H9 (cell line): ENCODE data around the gene MAP7. TPM values are rescaled to one million over a fixed set of nuclear protein-coding genes. Genes with fewer than 3 reads are reported as not detected.

Experiments used
- DNase-seq: peaks from one replicate; pipeline ENCODE4 v3.0.0-alpha.2; 2017
- H2AFZ ChIP-seq: one replicate; pipeline ENCODE4 v1.6.1; 2013; ENCODE audit warnings: mild to moderate bottlenecking, low read length, control low read depth, moderate library complexity
- H2AK5ac ChIP-seq: 2 replicates; pipeline ENCODE4 v1.6.1; 2013; ENCODE audit warnings: low read length, control low read depth, mixed read lengths; ENCODE audit not compliant: insufficient read length
- H2BK120ac ChIP-seq: one replicate; pipeline ENCODE4 v1.6.1; 2013; ENCODE audit warnings: low read depth, mild to moderate bottlenecking, low read length, control low read depth, inconsistent platforms; ENCODE audit not compliant: poor library complexity, severe bottlenecking
- H2BK12ac ChIP-seq: 2 replicates; pipeline ENCODE4 v1.6.1; 2013; ENCODE audit warnings: low read length, control low read depth, mixed read lengths, low read depth; ENCODE audit not compliant: insufficient read length
- H2BK15ac ChIP-seq: 2 replicates; pipeline ENCODE4 v1.6.1; 2013; ENCODE audit warnings: low read depth, low read length, control low read depth
- H2BK20ac ChIP-seq: one replicate; pipeline ENCODE4 v1.6.1; 2013; ENCODE audit warnings: low read depth, mild to moderate bottlenecking, low read length, control low read depth, inconsistent platforms; ENCODE audit not compliant: poor library complexity, severe bottlenecking
- H2BK5ac ChIP-seq: 2 replicates; pipeline ENCODE4 v1.6.1; 2013; ENCODE audit warnings: low read length, control low read depth, mixed read lengths; ENCODE audit not compliant: insufficient read length
- H3K14ac ChIP-seq: 2 replicates; pipeline ENCODE4 v1.6.1; 2013; ENCODE audit warnings: low read length, control low read depth; ENCODE audit not compliant: insufficient read depth
- H3K18ac ChIP-seq: 2 replicates; pipeline ENCODE4 v1.6.1; 2013; ENCODE audit warnings: low read depth, mild to moderate bottlenecking, mixed read lengths, low read length, control low read depth; ENCODE audit not compliant: insufficient read length
- H3K23ac ChIP-seq: 2 replicates; pipeline ENCODE4 v1.6.1; 2013; ENCODE audit warnings: low read length, control low read depth, mixed read lengths, low read depth; ENCODE audit not compliant: insufficient read length
- H3K23me2 ChIP-seq: 2 replicates; pipeline ENCODE4 v1.6.1; 2013; ENCODE audit warnings: low read depth, mild to moderate bottlenecking, mixed read lengths, low read length, control low read depth; ENCODE audit not compliant: insufficient read length, poor library complexity, severe bottlenecking
- H3K27ac ChIP-seq: 2 replicates; pipeline ENCODE4 v1.5.1; 2013; ENCODE audit warnings: low read length, control low read depth, mixed read lengths, low read depth; ENCODE audit not compliant: insufficient read length
- H3K27me3 ChIP-seq: 2 replicates; pipeline ENCODE4 v1.6.1; 2013; ENCODE audit warnings: low read length, control low read depth, inconsistent platforms; ENCODE audit not compliant: insufficient read depth
- H3K4ac ChIP-seq: 2 replicates; pipeline ENCODE4 v1.6.1; 2013; ENCODE audit warnings: low read depth, mild to moderate bottlenecking, control low read depth, inconsistent platforms, low read length, moderate library complexity
- H3K4me1 ChIP-seq: 2 replicates; pipeline ENCODE4 v1.6.1; 2013; ENCODE audit warnings: low read length, control low read depth, inconsistent platforms; ENCODE audit not compliant: insufficient read depth
- H3K4me2 ChIP-seq: 2 replicates; pipeline ENCODE4 v1.6.1; 2013; ENCODE audit warnings: low read length, control low read depth, mixed read lengths; ENCODE audit not compliant: insufficient read length, insufficient read depth
- H3K56ac ChIP-seq: 2 replicates; pipeline ENCODE4 v1.6.1; 2013; ENCODE audit warnings: low read depth, mild to moderate bottlenecking, mixed read lengths, low read length, control low read depth; ENCODE audit not compliant: insufficient read length
- H3K79me1 ChIP-seq: 2 replicates; pipeline ENCODE4 v1.6.1; 2013; ENCODE audit warnings: low read depth, mild to moderate bottlenecking, moderate library complexity, low read length, control low read depth, inconsistent platforms; ENCODE audit not compliant: insufficient read depth, poor library complexity, severe bottlenecking
- H3K79me2 ChIP-seq: 2 replicates; pipeline ENCODE4 v1.6.1; 2013; ENCODE audit warnings: low read length, control low read depth, inconsistent platforms; ENCODE audit not compliant: insufficient read depth
- H3K9ac ChIP-seq: 2 replicates; pipeline ENCODE4 v1.6.1; 2013; ENCODE audit warnings: low read length, control low read depth, mixed read lengths; ENCODE audit not compliant: insufficient read length; ENCODE audit errors: extremely low read depth
- H3K9me3 ChIP-seq: one replicate; pipeline ENCODE4 v1.6.1; 2013; ENCODE audit warnings: low read depth, low read length, inconsistent platforms; ENCODE audit not compliant: control insufficient read depth
- H3T11ph ChIP-seq: one replicate; pipeline ENCODE4 v1.6.1; 2013; ENCODE audit warnings: mild to moderate bottlenecking, low read length, control low read depth, inconsistent platforms
- H4K20me1 ChIP-seq: one replicate; pipeline ENCODE4 v1.6.1; 2013; ENCODE audit not compliant: control insufficient read depth, insufficient read length, insufficient read depth
- H4K5ac ChIP-seq: 2 replicates; pipeline ENCODE4 v1.6.1; 2013; ENCODE audit warnings: low read depth, mild to moderate bottlenecking, mixed read lengths, low read length, control low read depth; ENCODE audit not compliant: insufficient read length
- H4K8ac ChIP-seq: replicated peaks from 2 replicates; pipeline ENCODE4 v1.6.1; 2013; ENCODE audit warnings: low read length, control low read depth, mixed read lengths, low read depth; ENCODE audit not compliant: insufficient read length
- H4K91ac ChIP-seq: 2 replicates; pipeline ENCODE4 v1.6.1; 2013; ENCODE audit warnings: low read depth, mild to moderate bottlenecking, moderate library complexity, mixed read lengths, low read length, control low read depth; ENCODE audit not compliant: insufficient read length
- H3K27ac Mint-ChIP-seq, 3 experiments: 2 replicates in 2 of 3; 3 replicates in 1 of 3; pipeline ENCODE4 v1.8.0; 2020 to 2021; ENCODE audit warnings: mixed read lengths in 3 of 3, mild to moderate bottlenecking in 1 of 3, moderate library complexity in 1 of 3
- H3K27me3 Mint-ChIP-seq: 2 replicates; pipeline ENCODE4 v1.8.0; 2021; ENCODE audit warnings: low read depth, mild to moderate bottlenecking, moderate library complexity, mixed read lengths
- H3K36me3 Mint-ChIP-seq, 3 experiments: 2 replicates in 2 of 3; 3 replicates in 1 of 3; pipeline ENCODE4 v1.8.0; 2020 to 2021; ENCODE audit warnings: low read depth in 3 of 3, mixed read lengths in 3 of 3; ENCODE audit not compliant: insufficient read depth in 1 of 3
- H3K4me1 Mint-ChIP-seq, 2 experiments: 2 replicates each; pipeline ENCODE4 v1.8.0; 2020; ENCODE audit warnings: mixed read lengths in 2 of 2
- H3K4me3 Mint-ChIP-seq, 2 experiments: 2 replicates in 1 of 2; 3 replicates in 1 of 2; pipeline ENCODE4 v1.8.0; 2020 to 2021; ENCODE audit warnings: mild to moderate bottlenecking in 2 of 2, mixed read lengths in 2 of 2, moderate library complexity in 1 of 2
- H3K9me3 Mint-ChIP-seq, 2 experiments: 2 replicates in 1 of 2; 3 replicates in 1 of 2; pipeline ENCODE4 v1.8.0; 2020; ENCODE audit warnings: mild to moderate bottlenecking in 2 of 2, mixed read lengths in 2 of 2, moderate library complexity in 1 of 2
- CTCF ChIP-seq: fragments of 200-600 bp; sonication (generic); conservative IDR thresholded peaks from 3 replicates; pipeline ENCODE4 v1.8.0; 2021; ENCODE audit warnings: antibody characterized with exemption, mild to moderate bottlenecking
- WGBS: extraction: QIAGEN DNeasy Blood & Tissue Kit; methylation state at CpG from one replicate; pipeline ENCODE4 v1.1.7; 2013; ENCODE audit warnings: missing lambda C conversion rate, low lambda C conversion rate, mixed read lengths; ENCODE audit not compliant: insufficient read length; ENCODE audit errors: extremely low coverage; 5-methylcytosine and 5-hydroxymethylcytosine counted together
- total RNA-seq: library from RNA; stranded (reverse); gene quantifications from 2 replicates; pipeline ENCODE4 v1.2.1, GENCODE V29; 2021

The MAP7 gene
- total RNA-seq, 1 experiment from 2014 or later: 51.1 TPM

- no peak overlapping the region for H3K9ac ChIP-seq
- peaks cover 1 to 28% (median 14%) of the 10 kb centered on the region in 3 experiments; a peak in 6 of 7 replicates for H3K36me3 Mint-ChIP-seq
- H3K27ac Mint-ChIP-seq: no peak overlapping the region
- no peaks in the 10 kb centered on the region for H3K9me3 ChIP-seq
- no peak overlapping the region for H3K27ac ChIP-seq
- no peak overlapping the region for H4K8ac ChIP-seq
- no peaks in the 10 kb centered on the region for H3K79me1 ChIP-seq
- no peaks in the 10 kb centered on the region for H3K9me3 Mint-ChIP-seq
- H3K4ac ChIP-seq: no peak overlapping the region
- H3K27me3 Mint-ChIP-seq: no peaks in the 10 kb centered on the region
- peaks cover 0 to 4% of the 10 kb centered on the region in 2 experiments; a peak in 1 of 4 replicates for H3K4me1 Mint-ChIP-seq
- no peak overlapping the region for H2BK15ac ChIP-seq
- no peaks in the 10 kb centered on the region for H3K27me3 ChIP-seq
- no peak overlapping the region for H4K91ac ChIP-seq
- no peak overlapping the region for H3K4me3 Mint-ChIP-seq
- no peak overlapping the region for H4K5ac ChIP-seq
- no peak overlapping the region for H3K56ac ChIP-seq
- no peak overlapping the region for H2BK20ac ChIP-seq
- no peaks in the 10 kb centered on the region for H3K23me2 ChIP-seq
- no peaks in the 10 kb centered on the region for H4K20me1 ChIP-seq
- no peak overlapping the region for H2BK120ac ChIP-seq
- no peak for TF ChIP-seq CTCF
- H2BK12ac ChIP-seq: no peak overlapping the region
- H2AK5ac ChIP-seq: no peak overlapping the region
- no peak overlapping the region for H3T11ph ChIP-seq
- H2BK5ac ChIP-seq: no peak overlapping the region
- no peak overlapping the region for H2AFZ ChIP-seq
- no peak overlapping the region for H3K23ac ChIP-seq
- no CpG with 5 or more reads among the region's 2 CpGs for WGBS
- no peak for DNase-seq
- H3K14ac ChIP-seq: no peak overlapping the region
- H3K4me1 ChIP-seq: no peaks in the 10 kb centered on the region
- H3K79me2 ChIP-seq: no peaks in the 10 kb centered on the region
- H3K18ac ChIP-seq: no peak overlapping the region
- no peak overlapping the region for H3K4me2 ChIP-seq
Observed at GRCh38 chr6:136343275-136343674, 206.9 kb downstream of the MAP7 start.
